Stimulated activated CD4-positive, alpha-beta T cell treated with anti-CD3 and anti-CD28 coated beads, Interleukin-15, amount 100 ng/mL, for 48 hours (primary cell): ENCODE results near the gene LRRC36.

Experiments
- DNase-seq, 2 donors: peaks; one replicate each; pipeline ENCODE4 v3.0.0-alpha.2; 2020; ENCODE audit warnings: low read depth in 2 of 2

The LRRC36 gene

GRCh38 chr16:67391424-67392300, 65.0 kb downstream of the LRRC36 start:
- DNase-seq: no peak

DNA sequence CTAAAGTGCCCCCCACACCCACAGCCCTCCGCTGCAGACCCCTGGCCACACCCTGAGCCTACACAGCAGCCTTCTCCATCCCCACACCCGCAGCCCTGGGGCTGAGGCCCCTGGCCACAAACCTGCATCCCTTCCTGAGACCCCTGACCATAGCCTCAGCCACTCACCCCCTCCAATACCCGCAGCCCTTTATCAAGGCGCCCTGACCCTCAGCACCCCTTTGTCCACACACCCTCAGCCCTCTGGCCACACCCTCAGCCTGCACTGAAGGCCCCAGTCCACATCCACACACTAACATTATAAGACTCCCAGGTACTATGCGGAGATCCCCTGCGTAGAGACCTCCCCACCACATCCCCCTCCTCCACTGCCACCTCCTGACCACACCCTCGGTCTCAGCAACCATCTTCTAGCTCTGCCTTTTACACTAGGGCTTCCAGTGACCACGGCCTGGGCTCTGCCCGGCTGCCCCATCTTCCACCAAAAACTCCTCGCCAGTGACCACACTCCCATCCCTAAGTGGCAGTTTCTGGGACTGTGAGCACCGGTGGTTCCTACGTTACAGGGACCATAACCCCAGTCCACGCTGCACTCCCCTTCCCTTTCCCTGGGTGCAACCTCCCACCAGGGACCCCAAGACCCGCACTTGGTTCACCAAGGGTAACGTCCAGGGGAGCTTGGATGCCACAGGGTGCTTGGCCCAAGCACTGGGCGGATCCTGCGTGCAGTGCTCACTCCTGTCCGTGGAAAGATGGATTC, 65.9 kb downstream of the LRRC36 start:
- no peak for DNase-seq

DNA sequence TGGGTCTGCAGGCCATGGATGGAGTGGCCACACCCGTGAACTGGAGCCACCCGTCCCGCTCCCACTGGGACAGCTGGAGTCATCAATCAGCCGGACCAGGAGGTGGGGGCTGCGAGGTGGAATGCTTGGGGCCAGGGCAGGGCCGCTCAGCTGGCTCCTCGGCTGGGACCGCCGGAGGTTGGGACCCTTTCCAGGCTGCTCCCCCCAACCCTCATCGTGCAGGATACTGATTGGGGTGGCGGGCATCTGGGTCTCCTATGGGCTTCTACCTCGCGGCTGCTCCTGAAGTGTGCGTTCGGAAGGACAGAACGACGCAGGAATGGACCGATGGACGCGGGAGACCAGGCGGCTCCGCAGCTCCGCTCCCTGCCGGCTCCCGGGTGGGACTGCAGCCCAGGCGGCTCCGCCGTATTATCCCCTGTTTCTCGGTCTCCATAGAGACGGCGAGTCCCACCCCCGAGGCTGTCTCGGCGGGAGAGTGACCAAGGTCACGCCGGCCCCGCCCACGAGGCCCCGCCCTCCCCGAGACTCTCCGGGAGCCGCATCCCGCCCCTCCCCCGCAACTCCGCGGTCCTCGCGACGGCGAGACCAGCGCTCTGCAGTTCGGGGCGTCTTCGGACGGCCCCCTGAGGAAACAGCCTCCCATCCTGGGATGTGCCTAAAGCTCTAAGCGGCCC, 66.6 kb downstream of the LRRC36 start, which contains the start of gene TPPP3:
TPPP3 (minus strand) TSS at position 388 of the 677 bp plus-strand sequence. CDS start 2,387 bp downstream, outside the sequence.
- DNase-seq: peak in 1 of 2 donors; percentile 27

- DNase-seq: no peak
Measured at GRCh38 chr16:67393788-67394154, 67.2 kb downstream of the LRRC36 start.

DNA sequence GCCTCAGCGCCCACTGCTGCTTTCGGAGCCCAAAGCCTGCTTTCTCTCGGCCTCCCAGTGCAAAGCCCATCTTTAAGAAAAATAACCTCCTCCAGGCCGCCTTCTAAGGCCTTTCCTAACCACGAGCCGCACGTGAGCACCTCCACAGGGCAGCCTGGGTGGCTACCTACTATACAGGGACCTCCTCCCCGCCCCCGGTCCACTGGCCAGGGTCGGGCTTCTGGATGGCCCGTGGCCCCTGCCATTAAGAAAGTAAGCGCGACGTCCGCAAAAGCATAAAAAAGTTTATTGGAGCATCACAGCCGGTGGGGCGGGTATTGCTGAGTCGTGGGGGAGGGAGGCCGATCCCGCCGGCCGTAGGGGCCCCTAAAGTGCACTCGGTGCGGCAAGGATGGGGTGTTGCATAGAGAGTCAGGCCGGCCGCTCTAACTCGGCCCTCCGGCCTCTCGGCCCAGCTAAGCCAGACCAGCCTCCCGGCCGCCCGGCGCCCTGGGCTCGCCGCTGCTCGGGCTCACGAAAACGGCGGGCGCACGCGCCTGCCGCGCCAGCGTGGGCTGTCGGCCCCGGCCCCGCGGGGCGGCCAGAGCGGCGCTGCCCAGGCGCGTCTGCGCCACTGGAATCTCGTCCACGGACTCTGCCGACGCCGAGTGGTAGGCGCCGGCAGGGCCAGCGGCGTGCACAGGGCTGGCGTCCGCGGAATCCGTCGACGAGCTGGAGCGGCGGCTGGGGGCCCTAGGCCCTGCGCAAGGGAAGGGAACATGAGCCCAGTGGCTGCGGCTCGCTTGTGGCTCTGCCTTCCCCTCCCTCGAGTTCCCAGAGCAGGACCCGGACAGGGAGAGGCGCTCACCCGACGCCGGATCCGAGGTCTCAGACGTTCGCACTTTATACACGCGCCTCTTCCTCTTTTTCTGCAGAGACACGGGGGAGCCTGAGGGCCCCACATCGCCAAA, 67.8 kb downstream of the LRRC36 start:
- DNase-seq: no peak

DNA sequence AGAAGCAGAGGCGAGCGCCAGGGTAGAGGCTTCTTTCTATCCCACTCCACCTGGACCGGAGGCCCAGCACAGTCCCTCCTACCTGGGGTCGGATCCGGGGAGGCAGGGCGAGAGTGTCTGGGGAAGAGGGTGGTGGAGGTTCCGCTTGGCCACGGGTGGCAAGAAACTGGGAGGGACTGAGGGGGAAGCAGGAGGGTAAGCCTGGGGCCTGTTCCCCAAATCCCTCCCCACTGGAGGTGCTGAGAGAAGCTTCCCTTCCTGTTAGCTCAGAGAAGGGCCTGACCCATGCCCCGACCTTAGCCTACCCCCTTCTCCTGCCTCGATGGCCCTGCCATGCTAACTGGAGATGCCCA, 68.5 kb downstream of the LRRC36 start:
- DNase-seq: no peak

- DNase-seq: no peak
Measured at GRCh38 chr16:67395458-67396158, 69.0 kb downstream of the LRRC36 start.

GRCh38 chr16:67396159-67397035, 69.8 kb downstream of the LRRC36 start:
- no peak for DNase-seq

DNA sequence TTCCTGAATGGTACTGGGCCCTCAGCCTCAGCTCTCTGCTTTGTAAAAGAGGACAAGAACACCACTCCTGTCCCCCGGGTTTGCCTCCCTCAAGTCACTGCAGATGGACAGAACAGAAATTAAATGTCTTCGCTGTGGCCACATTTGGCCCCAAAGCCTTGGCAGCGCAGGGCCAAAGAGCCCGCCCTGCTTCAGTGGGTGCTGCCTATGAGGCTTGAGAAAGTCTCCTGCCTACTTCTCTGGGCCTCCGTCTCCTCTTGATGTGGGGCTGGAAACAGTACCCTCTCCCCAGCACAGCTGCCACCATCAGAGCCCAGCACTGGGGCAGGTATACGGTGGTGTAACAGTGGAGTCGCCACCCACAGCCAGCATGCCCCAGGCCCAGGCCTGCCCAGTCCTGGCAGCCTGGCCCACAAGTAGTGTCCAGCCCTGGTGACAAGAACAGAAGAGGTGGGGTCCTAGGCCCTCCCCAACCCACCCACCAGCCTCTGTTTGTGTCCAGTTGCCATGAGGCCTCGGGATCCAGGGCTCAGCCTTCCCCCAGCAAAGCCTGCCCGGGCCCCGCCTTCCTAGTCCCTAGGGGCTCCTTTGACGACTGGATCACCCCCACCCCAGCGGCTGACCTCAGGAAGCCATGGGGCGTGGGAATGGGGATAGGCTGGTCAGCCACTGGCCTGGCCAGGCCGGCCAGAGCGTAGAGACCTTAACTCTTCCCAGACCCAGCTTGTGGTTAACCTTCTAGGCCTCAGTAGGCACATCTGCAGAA, 70.6 kb downstream of the LRRC36 start:
- no peak for DNase-seq

GRCh38 chr16:67397812-67398545, 71.4 kb downstream of the LRRC36 start:
- no peak for DNase-seq

DNA sequence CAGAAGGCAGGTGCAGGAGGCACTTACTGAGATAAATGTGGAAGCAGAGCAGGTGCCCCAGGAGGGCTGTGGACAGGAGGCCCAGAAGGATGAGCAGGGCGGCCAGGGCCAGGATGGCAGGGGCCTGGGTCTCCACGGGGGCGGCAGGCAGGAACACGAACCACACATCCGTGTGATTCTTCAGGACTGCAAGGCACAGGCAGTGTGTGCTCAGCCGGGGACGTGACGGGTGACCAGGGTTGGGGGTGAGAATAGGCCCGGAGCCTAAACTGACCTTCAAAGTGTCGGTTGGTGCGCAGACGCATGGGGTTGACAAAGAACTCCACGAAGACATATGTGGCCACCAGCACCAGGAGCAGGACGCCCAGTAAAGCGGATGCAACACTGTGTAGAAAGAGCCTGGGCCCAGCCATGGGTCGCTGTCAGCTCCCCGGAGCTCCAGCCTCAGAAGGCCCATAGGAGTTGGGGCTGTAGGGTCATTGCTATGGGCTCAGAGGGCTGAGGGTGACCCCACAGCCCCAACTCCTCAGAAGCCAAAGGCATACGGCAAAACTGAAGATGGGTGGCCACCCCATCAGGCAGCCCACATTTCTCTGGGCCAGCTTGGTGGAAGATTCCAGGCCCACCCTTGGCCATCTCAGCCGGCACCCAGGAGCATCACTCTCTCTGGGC, 72.1 kb downstream of the LRRC36 start:
- no peak for DNase-seq

DNA sequence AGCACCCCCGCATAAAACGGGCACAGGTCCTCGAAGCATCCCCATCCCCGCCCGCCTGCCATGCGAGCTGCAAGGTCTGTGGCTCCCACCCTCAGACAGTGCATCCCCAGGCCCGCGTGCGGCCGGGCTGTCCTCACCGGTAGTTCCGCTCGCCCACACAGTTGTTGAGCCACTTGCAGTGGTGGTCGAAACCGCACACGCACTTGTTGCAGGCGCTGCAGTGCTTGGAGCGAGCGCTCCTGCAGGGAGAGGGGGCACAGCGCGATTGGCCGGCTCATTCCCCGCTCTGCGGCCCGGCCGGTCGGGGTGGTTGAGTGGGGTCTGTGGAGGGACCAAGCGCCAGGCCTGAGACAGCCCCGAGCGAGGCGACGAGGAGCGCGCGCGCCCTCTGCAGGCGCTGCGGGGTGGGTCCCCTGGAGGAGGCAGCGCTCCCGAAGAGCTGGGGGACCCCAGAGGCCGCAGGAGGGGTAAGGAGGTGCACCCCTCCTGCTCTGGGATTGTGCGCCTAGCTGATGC, 72.7 kb downstream of the LRRC36 start:
- peak in 1 of 2 donors; percentile 42 for DNase-seq

DNA sequence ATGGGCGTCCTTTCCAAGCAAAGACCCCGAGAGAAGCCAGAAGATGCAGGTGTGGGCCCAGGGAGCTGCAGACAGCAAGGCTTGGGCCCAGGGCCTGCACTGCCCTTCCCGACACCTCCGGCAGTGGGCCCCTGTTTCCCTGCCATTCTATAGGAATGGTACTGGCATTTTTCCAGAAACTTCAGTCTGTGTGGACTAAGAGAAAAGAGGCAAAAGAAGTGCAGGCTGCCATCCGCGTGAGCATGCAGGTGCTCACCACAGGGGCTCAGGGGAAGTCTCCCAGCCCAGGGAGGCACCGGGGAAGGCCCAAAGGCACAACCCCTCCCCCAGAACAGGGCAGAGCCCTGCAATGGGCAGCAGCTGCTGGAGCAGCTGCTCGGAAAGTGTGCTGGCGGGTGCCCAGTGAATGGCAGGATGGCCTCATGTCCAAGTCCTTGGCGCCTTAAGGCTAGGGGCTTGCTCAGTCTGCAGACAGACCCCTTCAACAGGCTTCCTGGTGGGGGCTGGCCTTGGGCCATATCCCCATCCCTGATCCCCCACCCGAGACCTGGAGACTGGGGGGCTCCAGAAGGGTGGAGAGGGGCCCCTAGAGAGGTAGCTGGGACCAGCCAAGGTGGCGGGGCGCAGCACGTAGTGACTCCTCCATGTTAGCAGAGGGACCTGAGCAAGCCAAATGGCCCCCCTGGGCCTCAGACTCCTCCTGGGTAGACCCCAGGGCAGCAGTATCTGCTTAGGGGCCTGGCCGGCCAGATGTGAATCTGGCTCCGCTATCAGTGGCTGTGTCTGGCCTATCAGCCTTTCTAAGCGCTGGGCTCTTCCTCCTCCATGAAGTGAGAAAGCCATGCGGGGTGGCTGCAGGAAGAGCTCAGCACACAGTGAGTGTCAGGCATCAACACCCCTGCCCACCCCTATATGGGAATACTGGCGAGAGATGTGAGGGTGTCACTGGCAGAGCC, 73.4 kb downstream of the LRRC36 start:
- no peak for DNase-seq

GRCh38 chr16:67400901-67401300, 74.3 kb downstream of the LRRC36 start:
- no peak for DNase-seq

DNA sequence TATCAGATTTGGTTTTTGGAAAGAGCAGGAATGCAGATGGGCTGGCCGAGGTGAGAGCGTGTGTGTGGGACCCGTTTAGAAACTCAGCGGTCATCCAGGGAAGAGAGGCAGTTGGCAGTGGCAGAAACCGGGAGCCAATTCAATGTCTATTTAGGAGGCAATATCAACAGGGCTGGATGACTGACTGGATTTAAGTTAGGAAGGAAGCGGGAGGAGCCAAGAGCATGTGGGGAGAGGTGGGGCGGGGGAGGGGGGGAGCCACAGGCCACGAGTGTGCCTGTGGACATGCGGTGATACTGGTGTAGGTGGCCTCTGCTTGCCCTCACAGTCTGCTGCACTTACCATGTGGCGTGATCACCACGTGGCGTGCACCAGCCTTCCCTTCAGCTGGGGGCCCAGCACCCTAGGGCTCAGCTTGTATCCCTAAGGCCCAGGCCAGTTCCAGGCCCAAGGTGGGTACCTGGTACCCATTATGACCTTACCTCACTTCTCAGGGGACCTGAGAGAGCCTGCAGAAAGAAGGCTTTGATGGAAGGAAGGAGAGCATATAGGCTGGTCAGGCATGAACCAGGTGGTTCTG, 77.5 kb downstream of the LRRC36 start:
- DNase-seq: no peak

- DNase-seq: no peak
Measured at GRCh38 chr16:67404740-67405226, 78.2 kb downstream of the LRRC36 start.
